Nasal cavity respiratory epithelium epithelial cell of viscerocranial mucosa (primary cell): ENCODE measurements around the gene AFMID. TPM values are rescaled to one million over a fixed set of nuclear protein-coding genes. Genes with fewer than 3 reads are reported as not detected.

Experiments
- total RNA-seq: library from RNA; depleted of rRNA; stranded (reverse); fragments of >200 nt; gene quantifications from 2 replicates; pipeline ENCODE4 v1.2.3, GENCODE V29; 2014

The AFMID gene
- 22.7 and 32.8 TPM in 2 replicates for total RNA-seq

GRCh38 chr17:78186692-78187595 lies at the start of gene AFMID, which contains the start of gene TK1:
Gene AFMID, plus strand, starts transcription at chr17:78187362. Its CDS starts 9 bp downstream, at chr17:78187371.
Gene TK1, minus strand, starts transcription at chr17:78187052. Its CDS starts 58 bp downstream, at chr17:78186994.

GRCh38 chr17:78168242-78168902 lies 18.8 kb upstream of the AFMID start, which contains the start of gene SYNGR2:
Gene SYNGR2, plus strand, starts transcription at chr17:78168581. Its CDS starts 36 bp downstream, at chr17:78168617.

GRCh38 chr17:78214016-78214705 lies 27.0 kb downstream of the AFMID start, which contains the start of gene BIRC5:
Gene BIRC5, plus strand, starts transcription at chr17:78214253. Its CDS starts 64 bp downstream, at chr17:78214317.

GRCh38 chr17:78230996-78231935 lies 44.1 kb downstream of the AFMID start, which contains the start of gene TMEM235:
Gene TMEM235, plus strand, starts transcription at chr17:78231631. Its CDS starts 393 bp downstream, at chr17:78232024.

Other genes with a start within 250 kb of the AFMID start
- 0.68 and 0.93 TPM in 2 replicates for gene TNRC6C, start 228.7 kb upstream of the AFMID start, total RNA-seq
- 65.6 and 78.7 TPM in 2 replicates for gene TMC6, start 58.6 kb upstream of the AFMID start, total RNA-seq
- under 0.01 and 0.21 TPM in 2 replicates for gene TMC8, start 56.6 kb upstream of the AFMID start, total RNA-seq
- 0.34 and 0.93 TPM in 2 replicates for gene C17orf99, start 41.0 kb upstream of the AFMID start, total RNA-seq
- 56.4 and 68.8 TPM in 2 replicates for gene SYNGR2, start 18.8 kb upstream of the AFMID start, total RNA-seq
- gene TK1, start 310 bp upstream of the AFMID start, total RNA-seq: 0.78 and 1.4 TPM in 2 replicates
- 0.14 and 1.0 TPM in 2 replicates for gene BIRC5, start 26.9 kb downstream of the AFMID start, total RNA-seq
- not detected in 2 replicates for gene TMEM235, start 44.3 kb downstream of the AFMID start, total RNA-seq
- 18.8 and 19.6 TPM in 2 replicates for gene SOCS3, start 172.7 kb downstream of the AFMID start, total RNA-seq
- gene PGS1, start 191.3 kb downstream of the AFMID start, total RNA-seq: 15.7 and 32.3 TPM in 2 replicates